ENCODE results near the gene NELFA.

- TF ChIP-seq YY1 (IDR thresholded peaks at IDR 0.05; ENCODE audit: low read depth) = no peak
- TF ChIP-seq ZBTB7A (IDR thresholded peaks at IDR 0.05; ENCODE audit: low read depth) = no peak
- TF ChIP-seq, protein P1, sequence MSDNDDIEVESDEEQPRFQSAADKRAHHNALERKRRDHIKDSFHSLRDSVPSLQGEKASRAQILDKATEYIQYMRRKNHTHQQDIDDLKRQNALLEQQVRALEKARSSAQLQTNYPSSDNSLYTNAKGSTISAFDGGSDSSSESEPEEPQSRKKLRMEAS (IDR thresholded peaks at IDR 0.05) = no peak
- no peak for TF ChIP-seq REST (IDR thresholded peaks at IDR 0.05; ENCODE audit: low read depth)
- TF ChIP-seq, protein P2, sequence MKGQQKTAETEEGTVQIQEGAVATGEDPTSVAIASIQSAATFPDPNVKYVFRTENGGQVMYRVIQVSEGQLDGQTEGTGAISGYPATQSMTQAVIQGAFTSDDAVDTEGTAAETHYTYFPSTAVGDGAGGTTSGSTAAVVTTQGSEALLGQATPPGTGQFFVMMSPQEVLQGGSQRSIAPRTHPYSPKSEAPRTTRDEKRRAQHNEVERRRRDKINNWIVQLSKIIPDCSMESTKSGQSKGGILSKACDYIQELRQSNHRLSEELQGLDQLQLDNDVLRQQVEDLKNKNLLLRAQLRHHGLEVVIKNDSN (IDR thresholded peaks at IDR 0.05) = no peak
- TF ChIP-seq CEBPB (IDR thresholded peaks at IDR 0.05) = no peak
- no peak for TF ChIP-seq EP300 (IDR thresholded peaks at IDR 0.05; ENCODE audit: borderline replicate concordance)
These were observed 27.6 kb upstream of the NELFA start for GRCh38 chr4:2036327-2036726.
